Middle frontal gyrus (tissue), 1 donor: Measurements from ENCODE around the gene VAV3.
"Not testable (repeated sequence)": the region's sequence is repeated elsewhere in the genome, so short reads cannot be mapped to it uniquely, and the experiment has no call there.

Experiments used
- DNase-seq: peaks from one replicate; pipeline ENCODE4 v3.0.0-alpha.2; 2015; ENCODE audit warnings: low spot score; ENCODE audit errors: extremely low spot score

VAV3 gene

GRCh38 chr1:107653005-107653404 is 312.0 kb downstream of the VAV3 start:
- DNase-seq = no peak

- not testable (repeated sequence) for DNase-seq
Measured at GRCh38 chr1:107650825-107651224, 314.2 kb downstream of the VAV3 start.

GRCh38 chr1:107649023-107649422 is 316.0 kb downstream of the VAV3 start:
- DNase-seq = no peak

- no peak for DNase-seq
Measured at GRCh38 chr1:107648071-107648470, 316.9 kb downstream of the VAV3 start.

GRCh38 chr1:107647012-107647411 is 318.0 kb downstream of the VAV3 start:
- no peak for DNase-seq

- no peak for DNase-seq
Measured at GRCh38 chr1:107643766-107644165, 321.2 kb downstream of the VAV3 start.

GRCh38 chr1:107640207-107640606 is 324.8 kb downstream of the VAV3 start:
- DNase-seq = no peak

- DNase-seq = no peak
Measured at GRCh38 chr1:107637101-107637500, 327.9 kb downstream of the VAV3 start.

GRCh38 chr1:107633596-107633995 is 331.4 kb downstream of the VAV3 start:
- no peak for DNase-seq

GRCh38 chr1:107626073-107626796 is 338.7 kb downstream of the VAV3 start:
- no peak for DNase-seq

GRCh38 chr1:107625405-107626029 is 339.5 kb downstream of the VAV3 start:
- DNase-seq = no peak

GRCh38 chr1:107623431-107623830 is 341.5 kb downstream of the VAV3 start:
- no peak for DNase-seq

GRCh38 chr1:107622966-107623365 is 342.0 kb downstream of the VAV3 start:
- no peak for DNase-seq

- no peak for DNase-seq
Measured at GRCh38 chr1:107622535-107622934, 342.4 kb downstream of the VAV3 start.

- no peak for DNase-seq
Measured at GRCh38 chr1:107620753-107621152, 344.2 kb downstream of the VAV3 start.

GRCh38 chr1:107618539-107618938 is 346.4 kb downstream of the VAV3 start:
- DNase-seq = no peak

- DNase-seq = no peak
Measured at GRCh38 chr1:107617921-107618320, 347.1 kb downstream of the VAV3 start.

- DNase-seq = no peak
Measured at GRCh38 chr1:107617456-107617855, 347.5 kb downstream of the VAV3 start.

- DNase-seq = no peak
Measured at GRCh38 chr1:107609808-107610207, 355.2 kb downstream of the VAV3 start.

GRCh38 chr1:107604825-107605224 is 360.2 kb downstream of the VAV3 start:
- DNase-seq = no peak

GRCh38 chr1:107600607-107601160 is 364.3 kb downstream of the VAV3 start:
- no peak for DNase-seq

- no peak for DNase-seq
Measured at GRCh38 chr1:107599220-107599619, 365.8 kb downstream of the VAV3 start.

- DNase-seq = no peak
Measured at GRCh38 chr1:107597290-107597689, 367.7 kb downstream of the VAV3 start.
